Measurements from ENCODE around the gene ABITRAM.
"Not testable (repeated sequence)": the region's sequence is repeated elsewhere in the genome, so short reads cannot be mapped to it uniquely, and the experiment has no call there.

Gene ABITRAM

DNA sequence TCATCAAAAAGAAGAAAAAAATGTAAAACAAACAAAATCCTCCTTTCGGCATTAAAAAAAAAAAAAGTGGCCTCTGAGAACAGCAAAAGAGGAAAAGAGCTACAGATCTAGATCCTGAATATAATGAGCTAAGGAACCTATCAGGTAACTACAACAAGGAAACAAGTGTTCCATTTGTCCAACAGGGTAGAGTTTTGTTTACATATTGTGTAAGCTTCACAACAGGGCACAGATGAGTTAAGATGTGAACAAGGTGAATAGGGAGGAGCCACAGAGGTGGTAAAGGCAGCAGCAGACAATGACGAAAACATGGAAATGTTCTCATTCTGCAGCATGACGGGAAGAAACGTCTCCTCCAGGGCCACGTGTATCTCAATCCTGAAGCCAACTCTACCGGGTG lies 14.7 kb upstream of the ABITRAM start:
- H3K27ac ChIP-seq (ENCODE audit: extremely low read depth, low read depth, low read length) = no peak overlapping the region
- no peaks in the 10 kb centered on the region for H3K4me1 ChIP-seq (ENCODE audit: control insufficient read depth, insufficient read depth, low read length)
- no peaks in the 10 kb centered on the region for H3K9me3 ChIP-seq (ENCODE audit: control insufficient read depth, insufficient read depth, low read depth, low read length)
- peaks cover 26 to 92% of the 10 kb centered on the region in 2 experiments for H3K36me3 ChIP-seq (ENCODE audit: control insufficient read depth in 2 of 2, insufficient read depth in 1 of 2, low read length in 2 of 2)
- TF ChIP-seq, protein P1, sequence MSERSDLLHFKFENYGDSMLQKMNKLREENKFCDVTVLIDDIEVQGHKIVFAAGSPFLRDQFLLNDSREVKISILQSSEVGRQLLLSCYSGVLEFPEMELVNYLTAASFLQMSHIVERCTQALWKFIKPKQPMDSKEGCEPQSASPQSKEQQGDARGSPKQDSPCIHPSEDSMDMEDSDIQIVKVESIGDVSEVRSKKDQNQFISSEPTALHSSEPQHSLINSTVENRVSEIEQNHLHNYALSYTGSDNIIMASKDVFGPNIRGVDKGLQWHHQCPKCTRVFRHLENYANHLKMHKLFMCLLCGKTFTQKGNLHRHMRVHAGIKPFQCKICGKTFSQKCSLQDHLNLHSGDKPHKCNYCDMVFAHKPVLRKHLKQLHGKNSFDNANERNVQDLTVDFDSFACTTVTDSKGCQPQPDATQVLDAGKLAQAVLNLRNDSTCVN (tag by site-specific recombination; optimal IDR thresholded peaks at IDR 0.05) = no peak
- TF ChIP-seq ZNF335 (tag by site-specific recombination; conservative IDR thresholded peaks at IDR 0.05) (no peak), ZNF449 (tag by site-specific recombination; IDR thresholded peaks at IDR 0.05) (no peak), ZNF624 (tag by site-specific recombination; IDR thresholded peaks at IDR 0.05) (no peak), ZNF214 (tag by site-specific recombination; IDR thresholded peaks at IDR 0.05; ENCODE audit: borderline replicate concordance) (no peak), ZIC2 (tag by site-specific recombination; IDR thresholded peaks at IDR 0.05) (no peak), SCRT1 (tag by site-specific recombination; IDR thresholded peaks at IDR 0.05; ENCODE audit: borderline replicate concordance) (no peak), ZNF221 (tag by site-specific recombination; IDR thresholded peaks at IDR 0.05; ENCODE audit: borderline replicate concordance) (no peak), ZNF747 (tag by site-specific recombination; IDR thresholded peaks at IDR 0.05) (no peak), ZNF837 (tag by site-specific recombination; IDR thresholded peaks at IDR 0.05) (no peak), ZNF660 (tag by site-specific recombination; IDR thresholded peaks at IDR 0.05) (no peak), REST (tag by site-specific recombination; IDR thresholded peaks at IDR 0.05) (no peak)
- ChIA-PET CTCF (interaction anchor here (0.6 kb wide), 2 partner anchors 12 to 1632 kb away, joined by 4 to 5 read pairs; no protein-coding TSS in a partner anchor), POLR2A (no interaction called here)
- H3K4me3 ChIP-seq (ENCODE audit: low read depth, low read length) = no peak overlapping the region

DNA sequence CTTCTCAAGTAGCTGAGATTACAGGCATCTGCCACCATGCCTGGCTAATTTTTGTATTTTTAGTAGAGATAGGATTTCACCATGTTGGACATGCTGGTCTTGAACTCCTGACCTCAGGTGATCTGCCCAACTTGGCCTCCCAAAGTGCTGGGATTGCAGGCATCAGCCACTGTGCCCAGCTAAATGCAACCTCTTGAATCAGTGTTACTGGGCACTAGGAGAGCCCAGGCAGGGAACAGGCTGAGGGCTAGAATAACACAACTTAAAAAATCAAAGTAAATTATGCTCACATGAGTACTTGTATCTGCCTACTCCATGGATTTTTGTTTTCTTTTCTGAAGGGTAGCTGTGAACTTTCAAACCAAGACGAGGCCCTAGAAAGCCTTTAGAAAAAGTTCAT lies 13.8 kb upstream of the ABITRAM start:
- H3K9me3 ChIP-seq (ENCODE audit: control insufficient read depth, insufficient read depth, low read depth, low read length); CTCF ChIA-PET; POLR2A ChIA-PET; H3K4me1 ChIP-seq (ENCODE audit: control insufficient read depth, insufficient read depth, low read length); H3K4me3 ChIP-seq (ENCODE audit: low read depth, low read length); H3K27ac ChIP-seq (ENCODE audit: extremely low read depth, low read depth, low read length): not testable (repeated sequence)
- H3K36me3 ChIP-seq (ENCODE audit: control insufficient read depth in 2 of 2, insufficient read depth in 1 of 2, low read length in 2 of 2) = peaks cover 27 to 93% of the 10 kb centered on the region in 2 experiments

- H3K27ac ChIP-seq (ENCODE audit: extremely low read depth, low read depth, low read length) = no peak overlapping the region
- POLR2A ChIA-PET = no interaction called here
- H3K36me3 ChIP-seq (ENCODE audit: control insufficient read depth in 2 of 2, insufficient read depth in 1 of 2, low read length in 2 of 2) = peaks cover 30 to 93% of the 10 kb centered on the region in 2 experiments
- CTCF ChIA-PET = interaction anchor here (0.6 kb wide), 1 partner anchor 35 kb away, joined by 4 read pairs; no protein-coding TSS in a partner anchor
- TF ChIP-seq, protein P2, sequence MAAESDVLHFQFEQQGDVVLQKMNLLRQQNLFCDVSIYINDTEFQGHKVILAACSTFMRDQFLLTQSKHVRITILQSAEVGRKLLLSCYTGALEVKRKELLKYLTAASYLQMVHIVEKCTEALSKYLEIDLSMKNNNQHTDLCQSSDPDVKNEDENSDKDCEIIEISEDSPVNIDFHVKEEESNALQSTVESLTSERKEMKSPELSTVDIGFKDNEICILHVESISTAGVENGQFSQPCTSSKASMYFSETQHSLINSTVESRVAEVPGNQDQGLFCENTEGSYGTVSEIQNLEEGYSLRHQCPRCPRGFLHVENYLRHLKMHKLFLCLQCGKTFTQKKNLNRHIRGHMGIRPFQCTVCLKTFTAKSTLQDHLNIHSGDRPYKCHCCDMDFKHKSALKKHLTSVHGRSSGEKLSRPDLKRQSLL (tag by site-specific recombination; IDR thresholded peaks at IDR 0.05) = no peak
- TF ChIP-seq PRDM10 (tag by site-specific recombination; IDR thresholded peaks at IDR 0.05) = no peak
- TF ChIP-seq ZNF426 (tag by site-specific recombination; IDR thresholded peaks at IDR 0.05) = no peak
- no peak for TF ChIP-seq ZNF624 (tag by site-specific recombination; IDR thresholded peaks at IDR 0.05)
- no peak for TF ChIP-seq SCRT2 (tag by site-specific recombination; IDR thresholded peaks at IDR 0.05)
- H3K9me3 ChIP-seq (ENCODE audit: control insufficient read depth, insufficient read depth, low read depth, low read length) = no peaks in the 10 kb centered on the region
- H3K4me1 ChIP-seq (ENCODE audit: control insufficient read depth, insufficient read depth, low read length) = no peaks in the 10 kb centered on the region
- H3K4me3 ChIP-seq (ENCODE audit: low read depth, low read length) = no peak overlapping the region
These were observed 13.0 kb upstream of the ABITRAM start for GRCh38 chr9:108921200-108921599.

Measured in HEK293 (cell line).